H9 (cell line): ENCODE data around the gene PLEKHG3. TPM values are rescaled to one million over a fixed set of nuclear protein-coding genes. Genes with fewer than 3 reads are reported as not detected.

ENCODE experiments used
- DNase-seq: peaks from one replicate; pipeline ENCODE4 v3.0.0-alpha.2; 2017
- H2AFZ ChIP-seq: one replicate; pipeline ENCODE4 v1.6.1; 2013; ENCODE audit warnings: mild to moderate bottlenecking, low read length, control low read depth, moderate library complexity
- H2AK5ac ChIP-seq: 2 replicates; pipeline ENCODE4 v1.6.1; 2013; ENCODE audit warnings: low read length, control low read depth, mixed read lengths; ENCODE audit not compliant: insufficient read length
- H2BK120ac ChIP-seq: one replicate; pipeline ENCODE4 v1.6.1; 2013; ENCODE audit warnings: low read depth, mild to moderate bottlenecking, low read length, control low read depth, inconsistent platforms; ENCODE audit not compliant: poor library complexity, severe bottlenecking
- H2BK12ac ChIP-seq: 2 replicates; pipeline ENCODE4 v1.6.1; 2013; ENCODE audit warnings: low read length, control low read depth, mixed read lengths, low read depth; ENCODE audit not compliant: insufficient read length
- H2BK15ac ChIP-seq: 2 replicates; pipeline ENCODE4 v1.6.1; 2013; ENCODE audit warnings: low read depth, low read length, control low read depth
- H2BK20ac ChIP-seq: one replicate; pipeline ENCODE4 v1.6.1; 2013; ENCODE audit warnings: low read depth, mild to moderate bottlenecking, low read length, control low read depth, inconsistent platforms; ENCODE audit not compliant: poor library complexity, severe bottlenecking
- H2BK5ac ChIP-seq: 2 replicates; pipeline ENCODE4 v1.6.1; 2013; ENCODE audit warnings: low read length, control low read depth, mixed read lengths; ENCODE audit not compliant: insufficient read length
- H3K14ac ChIP-seq: 2 replicates; pipeline ENCODE4 v1.6.1; 2013; ENCODE audit warnings: low read length, control low read depth; ENCODE audit not compliant: insufficient read depth
- H3K18ac ChIP-seq: 2 replicates; pipeline ENCODE4 v1.6.1; 2013; ENCODE audit warnings: low read depth, mild to moderate bottlenecking, mixed read lengths, low read length, control low read depth; ENCODE audit not compliant: insufficient read length
- H3K23ac ChIP-seq: 2 replicates; pipeline ENCODE4 v1.6.1; 2013; ENCODE audit warnings: low read length, control low read depth, mixed read lengths, low read depth; ENCODE audit not compliant: insufficient read length
- H3K23me2 ChIP-seq: 2 replicates; pipeline ENCODE4 v1.6.1; 2013; ENCODE audit warnings: low read depth, mild to moderate bottlenecking, mixed read lengths, low read length, control low read depth; ENCODE audit not compliant: insufficient read length, poor library complexity, severe bottlenecking
- H3K27ac ChIP-seq: 2 replicates; pipeline ENCODE4 v1.5.1; 2013; ENCODE audit warnings: low read length, control low read depth, mixed read lengths, low read depth; ENCODE audit not compliant: insufficient read length
- H3K27me3 ChIP-seq: 2 replicates; pipeline ENCODE4 v1.6.1; 2013; ENCODE audit warnings: low read length, control low read depth, inconsistent platforms; ENCODE audit not compliant: insufficient read depth
- H3K4ac ChIP-seq: 2 replicates; pipeline ENCODE4 v1.6.1; 2013; ENCODE audit warnings: low read depth, mild to moderate bottlenecking, control low read depth, inconsistent platforms, low read length, moderate library complexity
- H3K4me1 ChIP-seq: 2 replicates; pipeline ENCODE4 v1.6.1; 2013; ENCODE audit warnings: low read length, control low read depth, inconsistent platforms; ENCODE audit not compliant: insufficient read depth
- H3K4me2 ChIP-seq: 2 replicates; pipeline ENCODE4 v1.6.1; 2013; ENCODE audit warnings: low read length, control low read depth, mixed read lengths; ENCODE audit not compliant: insufficient read length, insufficient read depth
- H3K56ac ChIP-seq: 2 replicates; pipeline ENCODE4 v1.6.1; 2013; ENCODE audit warnings: low read depth, mild to moderate bottlenecking, mixed read lengths, low read length, control low read depth; ENCODE audit not compliant: insufficient read length
- H3K79me1 ChIP-seq: 2 replicates; pipeline ENCODE4 v1.6.1; 2013; ENCODE audit warnings: low read depth, mild to moderate bottlenecking, moderate library complexity, low read length, control low read depth, inconsistent platforms; ENCODE audit not compliant: insufficient read depth, poor library complexity, severe bottlenecking
- H3K79me2 ChIP-seq: 2 replicates; pipeline ENCODE4 v1.6.1; 2013; ENCODE audit warnings: low read length, control low read depth, inconsistent platforms; ENCODE audit not compliant: insufficient read depth
- H3K9ac ChIP-seq: 2 replicates; pipeline ENCODE4 v1.6.1; 2013; ENCODE audit warnings: low read length, control low read depth, mixed read lengths; ENCODE audit not compliant: insufficient read length; ENCODE audit errors: extremely low read depth
- H3K9me3 ChIP-seq: one replicate; pipeline ENCODE4 v1.6.1; 2013; ENCODE audit warnings: low read depth, low read length, inconsistent platforms; ENCODE audit not compliant: control insufficient read depth
- H3T11ph ChIP-seq: one replicate; pipeline ENCODE4 v1.6.1; 2013; ENCODE audit warnings: mild to moderate bottlenecking, low read length, control low read depth, inconsistent platforms
- H4K20me1 ChIP-seq: one replicate; pipeline ENCODE4 v1.6.1; 2013; ENCODE audit not compliant: control insufficient read depth, insufficient read length, insufficient read depth
- H4K5ac ChIP-seq: 2 replicates; pipeline ENCODE4 v1.6.1; 2013; ENCODE audit warnings: low read depth, mild to moderate bottlenecking, mixed read lengths, low read length, control low read depth; ENCODE audit not compliant: insufficient read length
- H4K8ac ChIP-seq: replicated peaks from 2 replicates; pipeline ENCODE4 v1.6.1; 2013; ENCODE audit warnings: low read length, control low read depth, mixed read lengths, low read depth; ENCODE audit not compliant: insufficient read length
- H4K91ac ChIP-seq: 2 replicates; pipeline ENCODE4 v1.6.1; 2013; ENCODE audit warnings: low read depth, mild to moderate bottlenecking, moderate library complexity, mixed read lengths, low read length, control low read depth; ENCODE audit not compliant: insufficient read length
- H3K27ac Mint-ChIP-seq, 3 experiments: 2 replicates in 2 of 3; 3 replicates in 1 of 3; pipeline ENCODE4 v1.8.0; 2020 to 2021; ENCODE audit warnings: mixed read lengths in 3 of 3, mild to moderate bottlenecking in 1 of 3, moderate library complexity in 1 of 3
- H3K27me3 Mint-ChIP-seq: 2 replicates; pipeline ENCODE4 v1.8.0; 2021; ENCODE audit warnings: low read depth, mild to moderate bottlenecking, moderate library complexity, mixed read lengths
- H3K36me3 Mint-ChIP-seq, 3 experiments: 2 replicates in 2 of 3; 3 replicates in 1 of 3; pipeline ENCODE4 v1.8.0; 2020 to 2021; ENCODE audit warnings: low read depth in 3 of 3, mixed read lengths in 3 of 3; ENCODE audit not compliant: insufficient read depth in 1 of 3
- H3K4me1 Mint-ChIP-seq, 2 experiments: 2 replicates each; pipeline ENCODE4 v1.8.0; 2020; ENCODE audit warnings: mixed read lengths in 2 of 2
- H3K4me3 Mint-ChIP-seq, 2 experiments: 2 replicates in 1 of 2; 3 replicates in 1 of 2; pipeline ENCODE4 v1.8.0; 2020 to 2021; ENCODE audit warnings: mild to moderate bottlenecking in 2 of 2, mixed read lengths in 2 of 2, moderate library complexity in 1 of 2
- H3K9me3 Mint-ChIP-seq, 2 experiments: 2 replicates in 1 of 2; 3 replicates in 1 of 2; pipeline ENCODE4 v1.8.0; 2020; ENCODE audit warnings: mild to moderate bottlenecking in 2 of 2, mixed read lengths in 2 of 2, moderate library complexity in 1 of 2
- WGBS: extraction: QIAGEN DNeasy Blood & Tissue Kit; methylation state at CpG from one replicate; pipeline ENCODE4 v1.1.7; 2013; ENCODE audit warnings: missing lambda C conversion rate, low lambda C conversion rate, mixed read lengths; ENCODE audit not compliant: insufficient read length; ENCODE audit errors: extremely low coverage; 5-methylcytosine and 5-hydroxymethylcytosine counted together
- total RNA-seq: library from RNA; stranded (reverse); gene quantifications from 2 replicates; pipeline ENCODE4 v1.2.1, GENCODE V29; 2021
- TF ChIP-seq, protein P1 (sequence below): fragments of 200-600 bp; sonication (generic); conservative IDR thresholded peaks from 3 replicates; pipeline ENCODE4 v1.8.0; 2021; ENCODE audit warnings: antibody characterized with exemption, mild to moderate bottlenecking

PLEKHG3 gene
- total RNA-seq, 1 experiment from 2014 or later, result 48.5 TPM

DNA sequence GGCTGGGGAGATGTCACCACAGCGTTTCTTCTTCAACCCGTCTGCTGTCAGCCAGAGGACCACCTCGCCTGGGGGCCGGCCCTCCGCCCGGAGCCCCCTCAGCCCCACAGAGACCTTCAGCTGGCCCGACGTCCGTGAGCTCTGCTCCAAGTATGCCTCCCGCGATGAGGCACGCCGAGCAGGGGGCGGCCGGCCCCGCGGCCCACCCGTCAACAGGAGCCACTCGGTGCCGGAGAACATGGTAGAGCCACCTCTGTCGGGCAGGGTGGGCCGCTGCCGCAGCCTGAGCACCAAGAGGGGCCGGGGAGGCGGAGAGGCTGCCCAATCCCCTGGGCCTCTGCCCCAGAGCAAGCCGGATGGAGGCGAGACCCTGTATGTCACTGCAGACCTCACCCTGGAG, 38.8 kb downstream of the PLEKHG3 start:
- Histone ChIP-seq H2BK120ac (no peak overlapping the region), H2BK20ac (no peak overlapping the region), H3K79me1 (no peaks in the 10 kb centered on the region), H3K9ac (no peak overlapping the region), H2BK15ac (no peak overlapping the region), H3K14ac (no peak overlapping the region), H3K18ac (no peak overlapping the region), H3K9me3 (no peaks in the 10 kb centered on the region), H4K91ac (no peak overlapping the region), H3K27ac (no peak overlapping the region), H3K4me2 (no peak overlapping the region), H3K27me3 (no peaks in the 10 kb centered on the region), H3T11ph (no peak overlapping the region), H2BK5ac (no peak overlapping the region), H3K23me2 (no peaks in the 10 kb centered on the region), H4K8ac (no peak overlapping the region), H3K23ac (no peak overlapping the region), H3K79me2 (no peaks in the 10 kb centered on the region), H3K4ac (no peak overlapping the region), H3K56ac (no peak overlapping the region), H2BK12ac (no peak overlapping the region), H3K4me1 (no peaks in the 10 kb centered on the region), H2AK5ac (no peak overlapping the region), H2AFZ (no peak overlapping the region), H4K5ac (no peak overlapping the region), H4K20me1 (no peaks in the 10 kb centered on the region)
- Mint-ChIP-seq H3K36me3 (peaks cover 47 to 74% (median 62%) of the 10 kb centered on the region in 3 experiments), H3K4me1 (peaks cover 4 to 9% of the 10 kb centered on the region in 2 experiments; a peak in 1 of 4 replicates), H3K9me3 (no peaks in the 10 kb centered on the region), H3K4me3 (no peak overlapping the region), H3K27ac (no peak overlapping the region), H3K27me3 (no peaks in the 10 kb centered on the region)
- DNase-seq, result no peak
- no CpG with 5 or more reads among the region's 27 CpGs for WGBS
- TF ChIP-seq, protein P1, sequence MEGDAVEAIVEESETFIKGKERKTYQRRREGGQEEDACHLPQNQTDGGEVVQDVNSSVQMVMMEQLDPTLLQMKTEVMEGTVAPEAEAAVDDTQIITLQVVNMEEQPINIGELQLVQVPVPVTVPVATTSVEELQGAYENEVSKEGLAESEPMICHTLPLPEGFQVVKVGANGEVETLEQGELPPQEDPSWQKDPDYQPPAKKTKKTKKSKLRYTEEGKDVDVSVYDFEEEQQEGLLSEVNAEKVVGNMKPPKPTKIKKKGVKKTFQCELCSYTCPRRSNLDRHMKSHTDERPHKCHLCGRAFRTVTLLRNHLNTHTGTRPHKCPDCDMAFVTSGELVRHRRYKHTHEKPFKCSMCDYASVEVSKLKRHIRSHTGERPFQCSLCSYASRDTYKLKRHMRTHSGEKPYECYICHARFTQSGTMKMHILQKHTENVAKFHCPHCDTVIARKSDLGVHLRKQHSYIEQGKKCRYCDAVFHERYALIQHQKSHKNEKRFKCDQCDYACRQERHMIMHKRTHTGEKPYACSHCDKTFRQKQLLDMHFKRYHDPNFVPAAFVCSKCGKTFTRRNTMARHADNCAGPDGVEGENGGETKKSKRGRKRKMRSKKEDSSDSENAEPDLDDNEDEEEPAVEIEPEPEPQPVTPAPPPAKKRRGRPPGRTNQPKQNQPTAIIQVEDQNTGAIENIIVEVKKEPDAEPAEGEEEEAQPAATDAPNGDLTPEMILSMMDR, result no peak
